Gastrocnemius medialis (tissue), 4 donors: ENCODE measurements around the gene RAB26. TPM values are rescaled to one million over a fixed set of nuclear protein-coding genes. Genes with fewer than 3 reads are reported as not detected.

ENCODE experiments used
- ATAC-seq, 2 donors: fragments of 150-250 bp; one replicate each; pipeline ENCODE4 v1.9.1; 2016
- DNase-seq, 2 donors: peaks; one replicate each; pipeline ENCODE4 v3.0.0-alpha.2; 2019
- H3K27ac ChIP-seq, 4 donors: fragments of 200-600 bp; sonication (generic); 1 replicate in 1 of 4; 2 replicates in 3 of 4; pipeline ENCODE4 v1.5.1; 2016 to 2018; ENCODE audit warnings: mild to moderate bottlenecking in 2 of 4, moderate library complexity in 1 of 4
- H3K27me3 ChIP-seq, 3 donors: fragments of 200-600 bp; sonication (generic) in 2 of 3; 1 replicate in 1 of 3; 2 replicates in 2 of 3; pipeline versions ENCODE4 v1.5.1 to v1.6.0; 2016 to 2019; ENCODE audit warnings: mild to moderate bottlenecking in 1 of 3, moderate library complexity in 1 of 3
- H3K36me3 ChIP-seq, 2 donors: fragments of 200-600 bp; sonication (generic) in 1 of 2; one replicate each; pipeline ENCODE4 v1.5.1; 2017 to 2018
- H3K4me1 ChIP-seq, 2 donors: fragments of 200-600 bp; sonication (generic) in 1 of 2; one replicate each; pipeline ENCODE4 v1.5.1; 2016 to 2017; ENCODE audit warnings: mild to moderate bottlenecking in 2 of 2
- H3K4me3 ChIP-seq, 4 donors: fragments of 200-600 bp; sonication (generic) in 3 of 4; 1 replicate in 1 of 4; 2 replicates in 3 of 4; pipeline ENCODE4 v1.5.1; 2016 to 2019; ENCODE audit warnings: mild to moderate bottlenecking in 2 of 4
- H3K9me3 ChIP-seq, 3 donors: fragments of 200-600 bp; sonication (generic) in 2 of 3; 1 replicate in 1 of 3; 2 replicates in 2 of 3; pipeline ENCODE4 v1.5.1; 2016 to 2019
- CTCF ChIP-seq, 5 experiments: fragments of 450-650 bp in 3 of 5; fragments of 200-600 bp in 2 of 5; sonication (generic) in 2 of 5; IDR thresholded peaks in 4 of 5; conservative IDR thresholded peaks in 1 of 5; 1 replicate in 4 of 5; 2 replicates in 1 of 5; pipeline ENCODE4 v1.5.1; 2016 to 2019; ENCODE audit warnings: antibody characterized with exemption in 5 of 5, mild to moderate bottlenecking in 3 of 5, moderate library complexity in 3 of 5
- POLR2A ChIP-seq, 2 donors: fragments of 450-650 bp; IDR thresholded peaks; one replicate each; pipeline ENCODE4 v1.6.1; 2017; ENCODE audit warnings: antibody characterized with exemption in 2 of 2, mild to moderate bottlenecking in 2 of 2, moderate library complexity in 2 of 2
- in situ Hi-C, 4 donors: fragments of 200-750 bp; cut with MboI; loops; one replicate each; pipeline versions ENCODE4 v1.15.0 to v1.8.0; 2017; ENCODE audit warnings: low sequenced_read_pairs in 4 of 4
- intact Hi-C: fragments of 100-400 bp; cut with DNase I; formaldehyde crosslinking; loops from one replicate; pipeline ENCODE4 v1.15.1; 2023; ENCODE audit warnings: low total_unique reads
- total RNA-seq, 4 donors: library from RNA; depleted of rRNA; stranded (reverse); fragments of >200 nt; gene quantifications; one replicate each; pipeline versions ENCODE4 v1.1.0 to v1.2.3, GENCODE V29; 2016

Gene RAB26
- total RNA-seq, 4 donors from 2014 or later, result 1.3 to 4.2 TPM; not detected in 2

GRCh38 chr16:2186505-2186904, 38.1 kb downstream of the RAB26 start:
- H3K4me1 ChIP-seq, result no peaks in the 10 kb centered on the region
- TF ChIP-seq CTCF (IDR thresholded peaks at IDR 0.05 in 4 of 5, conservative IDR thresholded peaks at IDR 0.05 in 1 of 5), result no peak
- no peak for TF ChIP-seq POLR2A (IDR thresholded peaks at IDR 0.05)
- in situ Hi-C loops, result no loop called here
- H3K36me3 ChIP-seq, result no peaks in the 10 kb centered on the region
- DNase-seq, result no peak
- no peak overlapping the region for H3K27ac ChIP-seq
- H3K9me3 ChIP-seq, result no peaks in the 10 kb centered on the region
- no peak overlapping the region for H3K4me3 ChIP-seq
- H3K27me3 ChIP-seq, result no peaks in the 10 kb centered on the region
- intact Hi-C loops, result no loop called here
- ATAC-seq, result no peak

- intact Hi-C loops, result no loop called here
- H3K9me3 ChIP-seq, result no peaks in the 10 kb centered on the region
- H3K4me3 ChIP-seq, result no peak overlapping the region
- no peaks in the 10 kb centered on the region for H3K36me3 ChIP-seq
- ATAC-seq, result no peak
- no peak overlapping the region for H3K27ac ChIP-seq
- TF ChIP-seq CTCF (IDR thresholded peaks at IDR 0.05 in 4 of 5, conservative IDR thresholded peaks at IDR 0.05 in 1 of 5) (no peak), POLR2A (IDR thresholded peaks at IDR 0.05) (no peak)
- H3K4me1 ChIP-seq, result no peaks in the 10 kb centered on the region
- in situ Hi-C loops, result no loop called here
- no peak for DNase-seq
- H3K27me3 ChIP-seq, result no peaks in the 10 kb centered on the region
Observed at GRCh38 chr16:2187212-2187611, 38.8 kb downstream of the RAB26 start.

DNA sequence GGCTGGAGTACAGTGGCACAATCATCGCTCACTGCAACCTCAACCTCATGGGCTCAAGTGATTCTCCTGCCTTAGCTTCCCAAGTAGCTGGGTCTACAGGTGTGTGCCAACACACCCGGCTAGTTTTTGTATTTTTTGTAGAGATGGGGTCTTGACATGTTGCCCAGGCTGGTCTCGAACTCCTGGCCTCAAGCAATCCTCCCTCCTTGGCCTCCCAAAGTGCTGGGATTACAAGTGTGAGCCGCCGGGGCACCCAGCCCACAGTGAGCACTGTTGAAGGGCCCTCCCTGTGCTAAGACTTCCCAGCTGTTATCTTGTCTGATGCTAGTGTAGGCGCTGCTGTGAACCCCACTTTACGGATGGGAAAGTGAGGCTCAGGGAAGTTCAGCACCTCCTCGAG, 40.0 kb downstream of the RAB26 start:
- no peak overlapping the region for H3K27ac ChIP-seq
- ATAC-seq, result no peak
- H3K9me3 ChIP-seq, result no peaks in the 10 kb centered on the region
- H3K27me3 ChIP-seq, result peaks cover 0 to under 1% (median 0%) of the 10 kb centered on the region in 3 donors
- intact Hi-C loops (no loop called here), in situ Hi-C loops (no loop called here)
- H3K4me1 ChIP-seq, result no peaks in the 10 kb centered on the region
- no peak for TF ChIP-seq CTCF (IDR thresholded peaks at IDR 0.05 in 4 of 5, conservative IDR thresholded peaks at IDR 0.05 in 1 of 5)
- no peak for TF ChIP-seq POLR2A (IDR thresholded peaks at IDR 0.05)
- H3K4me3 ChIP-seq, result no peak overlapping the region
- DNase-seq, result no peak
- H3K36me3 ChIP-seq, result no peaks in the 10 kb centered on the region

DNA sequence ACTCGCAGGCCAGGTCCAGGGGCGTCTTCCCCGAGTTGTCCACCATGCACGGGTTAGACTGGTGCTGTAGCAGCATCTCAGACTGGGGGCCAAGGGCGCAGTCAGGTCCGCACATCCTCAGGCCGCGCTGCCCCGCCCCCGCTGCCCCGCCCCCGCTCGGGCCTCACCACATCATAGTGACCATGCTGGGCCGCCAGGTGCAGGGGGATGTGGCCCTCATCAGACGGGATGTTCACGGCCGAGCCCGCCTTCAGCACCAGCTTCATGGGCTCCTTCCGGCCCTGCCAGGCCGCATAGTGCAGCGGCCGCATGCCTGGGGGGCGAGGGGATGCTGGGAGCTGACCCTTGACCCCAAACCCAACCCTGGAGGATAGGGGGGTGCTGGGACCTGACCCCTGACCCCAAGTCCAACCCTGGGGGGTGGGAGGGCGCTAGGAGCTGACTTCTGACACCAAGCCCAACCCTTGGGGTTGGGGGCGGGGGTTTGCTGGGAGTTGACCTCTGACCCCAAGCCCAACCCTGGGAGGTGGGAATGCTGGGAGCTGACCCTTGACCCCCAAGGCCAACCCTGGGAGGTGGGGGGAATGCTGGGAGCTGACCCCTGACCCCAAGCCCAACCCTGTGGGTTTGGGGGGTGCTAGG, 40.9 kb downstream of the RAB26 start:
- peaks cover 3 to 8% (median 8%) of the 10 kb centered on the region in 3 donors for H3K27me3 ChIP-seq
- no peak overlapping the region for H3K27ac ChIP-seq
- no peak for DNase-seq
- in situ Hi-C loops, result no loop called here
- no peak for TF ChIP-seq POLR2A (IDR thresholded peaks at IDR 0.05)
- no peak for TF ChIP-seq CTCF (IDR thresholded peaks at IDR 0.05 in 4 of 5, conservative IDR thresholded peaks at IDR 0.05 in 1 of 5)
- intact Hi-C loops, result no loop called here
- H3K4me3 ChIP-seq, result no peak overlapping the region
- H3K4me1 ChIP-seq, result no peaks in the 10 kb centered on the region
- no peak for ATAC-seq
- no peaks in the 10 kb centered on the region for H3K9me3 ChIP-seq
- H3K36me3 ChIP-seq, result no peaks in the 10 kb centered on the region
